ENCODE measurements around the gene ABL1. TPM values are rescaled to one million over a fixed set of nuclear protein-coding genes. Genes with fewer than 3 reads are reported as not detected.
A peak's percentile ranks its signal among the peaks of the same experiment; 100 is the strongest.

Gene ABL1
- total RNA-seq, 1 donor: 94.8 TPM

- no peak overlapping the region for H3K27ac ChIP-seq (ENCODE audit: low read depth, low read length)
- peak; percentile 25 for DNase-seq (ENCODE audit: insufficient read length, low spot score, missing footprints)
- H3K4me3 ChIP-seq (ENCODE audit: insufficient read depth, low read length): no peak overlapping the region
Observed at GRCh38 chr9:130898552-130898852, 63.4 kb downstream of the ABL1 start.

DNA sequence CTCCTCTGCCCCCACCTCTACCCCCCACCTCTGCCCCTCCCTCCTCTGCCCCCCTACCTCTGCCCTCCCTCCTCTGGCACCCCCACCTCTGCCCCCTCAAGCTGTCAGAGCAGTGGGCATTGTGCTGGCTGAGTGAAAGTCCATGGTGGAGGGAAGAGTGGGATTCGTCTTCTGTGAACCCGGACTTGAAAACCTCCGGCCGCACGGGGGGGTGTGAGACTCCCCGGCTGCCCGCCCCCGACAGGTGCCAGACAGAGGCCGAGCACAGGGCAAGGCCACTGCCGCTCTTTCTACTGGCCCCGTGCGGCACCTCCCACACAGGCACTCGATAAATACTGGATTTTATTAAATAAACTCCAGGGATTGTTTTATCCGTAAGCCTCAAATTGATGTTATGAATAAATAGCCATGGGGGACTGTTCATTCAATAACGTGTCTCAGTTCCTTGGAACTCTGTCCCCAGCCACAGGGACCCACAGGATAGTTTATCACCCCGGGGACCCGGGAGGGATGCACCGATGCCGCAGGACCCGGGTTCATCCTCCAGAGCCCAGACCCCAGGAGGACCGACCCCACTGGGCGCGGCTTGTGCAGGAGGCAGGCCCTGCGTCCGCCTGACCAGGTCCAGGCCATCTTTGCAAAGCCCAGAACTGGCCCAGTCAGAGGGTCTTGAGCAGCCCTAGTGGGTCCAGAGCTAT is 64.1 kb downstream of the ABL1 start:
- H4K20me1 ChIP-seq (ENCODE audit: insufficient read depth, low read length): peaks cover 24% of the 10 kb centered on the region
- H3K4me1 ChIP-seq (ENCODE audit: insufficient read depth, low read length): peaks cover 4% of the 10 kb centered on the region
- no peaks in the 10 kb centered on the region for H3K27me3 ChIP-seq (ENCODE audit: insufficient read depth, low read length)
- H3K4me2 ChIP-seq (ENCODE audit: insufficient read depth, low read length): no peak overlapping the region
- H3K9me3 ChIP-seq (ENCODE audit: low read depth, low read length): no peaks in the 10 kb centered on the region
- no peaks in the 10 kb centered on the region for H3K36me3 ChIP-seq (ENCODE audit: insufficient read depth, low read length)
- H3K27ac ChIP-seq (ENCODE audit: low read depth, low read length): no peak overlapping the region
- H3K4me3 ChIP-seq (ENCODE audit: insufficient read depth, low read length): no peak overlapping the region
- no peak overlapping the region for H2AFZ ChIP-seq (ENCODE audit: low read length)
- H3K79me2 ChIP-seq (ENCODE audit: insufficient read depth, low read length): no peaks in the 10 kb centered on the region
- DNase-seq (ENCODE audit: insufficient read length, low spot score, missing footprints): peak; percentile 90
- TF ChIP-seq, protein P1, sequence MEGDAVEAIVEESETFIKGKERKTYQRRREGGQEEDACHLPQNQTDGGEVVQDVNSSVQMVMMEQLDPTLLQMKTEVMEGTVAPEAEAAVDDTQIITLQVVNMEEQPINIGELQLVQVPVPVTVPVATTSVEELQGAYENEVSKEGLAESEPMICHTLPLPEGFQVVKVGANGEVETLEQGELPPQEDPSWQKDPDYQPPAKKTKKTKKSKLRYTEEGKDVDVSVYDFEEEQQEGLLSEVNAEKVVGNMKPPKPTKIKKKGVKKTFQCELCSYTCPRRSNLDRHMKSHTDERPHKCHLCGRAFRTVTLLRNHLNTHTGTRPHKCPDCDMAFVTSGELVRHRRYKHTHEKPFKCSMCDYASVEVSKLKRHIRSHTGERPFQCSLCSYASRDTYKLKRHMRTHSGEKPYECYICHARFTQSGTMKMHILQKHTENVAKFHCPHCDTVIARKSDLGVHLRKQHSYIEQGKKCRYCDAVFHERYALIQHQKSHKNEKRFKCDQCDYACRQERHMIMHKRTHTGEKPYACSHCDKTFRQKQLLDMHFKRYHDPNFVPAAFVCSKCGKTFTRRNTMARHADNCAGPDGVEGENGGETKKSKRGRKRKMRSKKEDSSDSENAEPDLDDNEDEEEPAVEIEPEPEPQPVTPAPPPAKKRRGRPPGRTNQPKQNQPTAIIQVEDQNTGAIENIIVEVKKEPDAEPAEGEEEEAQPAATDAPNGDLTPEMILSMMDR (IDR thresholded peaks at IDR 0.05; ENCODE audit: extremely low read depth, low read depth, low read length): no peak

More at GRCh38 chr9:130898552-130898852, 63.4 kb downstream of the ABL1 start:
- peaks cover 2% of the 10 kb centered on the region for H3K36me3 ChIP-seq (ENCODE audit: insufficient read depth, low read length)
- H2AFZ ChIP-seq (ENCODE audit: low read length): no peak overlapping the region
- H3K9me3 ChIP-seq (ENCODE audit: low read depth, low read length): no peaks in the 10 kb centered on the region
- peaks cover 4% of the 10 kb centered on the region for H3K4me1 ChIP-seq (ENCODE audit: insufficient read depth, low read length)
- no peaks in the 10 kb centered on the region for H3K27me3 ChIP-seq (ENCODE audit: insufficient read depth, low read length)
- no peak overlapping the region for H3K4me2 ChIP-seq (ENCODE audit: insufficient read depth, low read length)
- no peaks in the 10 kb centered on the region for H3K79me2 ChIP-seq (ENCODE audit: insufficient read depth, low read length)
- TF ChIP-seq, protein P1 (IDR thresholded peaks at IDR 0.05; ENCODE audit: extremely low read depth, low read depth, low read length): no peak
- peaks cover 24% of the 10 kb centered on the region for H4K20me1 ChIP-seq (ENCODE audit: insufficient read depth, low read length)

DNA sequence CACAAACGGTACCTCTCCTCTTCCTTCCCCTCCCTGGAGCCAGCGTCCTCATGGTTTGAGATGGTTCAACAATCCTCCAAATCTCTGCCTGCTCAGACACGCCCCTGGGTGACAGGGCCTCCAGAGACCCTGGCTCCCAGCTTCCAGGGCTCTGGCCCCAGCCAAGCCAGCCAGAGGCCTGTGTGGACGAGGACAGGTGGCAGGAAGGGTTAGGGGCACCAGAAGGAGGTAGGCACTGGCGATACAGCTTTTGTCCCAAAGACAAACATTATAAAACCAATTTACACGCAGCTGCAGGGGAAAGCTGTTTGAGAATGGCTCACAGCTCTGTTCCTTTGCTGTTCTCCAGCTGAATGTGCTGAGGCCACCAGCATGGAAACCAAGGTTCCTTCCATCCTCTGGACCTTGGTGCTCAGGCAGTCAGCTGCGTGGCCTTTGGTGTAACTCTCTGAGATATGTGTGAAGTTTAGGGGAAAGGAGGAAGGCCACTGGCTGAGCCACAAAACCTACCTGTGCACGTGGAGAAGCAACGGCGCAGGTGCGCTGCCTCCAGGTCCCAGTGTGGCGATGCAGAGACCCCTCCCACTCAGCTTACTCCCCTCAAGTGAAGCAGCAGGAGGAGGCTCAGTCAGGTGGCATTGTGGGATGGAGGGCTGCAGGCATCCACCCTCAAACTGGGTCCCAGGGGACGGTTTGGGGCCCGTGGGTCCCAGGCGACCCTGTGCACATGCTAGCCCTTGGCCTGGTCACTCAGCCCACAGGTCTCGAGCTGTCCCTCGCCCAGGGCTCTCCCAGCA is 65.8 kb downstream of the ABL1 start:
- Histone ChIP-seq H3K27ac (ENCODE audit: low read depth, low read length) (no peak overlapping the region), H3K9me3 (ENCODE audit: low read depth, low read length) (no peaks in the 10 kb centered on the region), H3K79me2 (ENCODE audit: insufficient read depth, low read length) (no peaks in the 10 kb centered on the region), H3K4me1 (ENCODE audit: insufficient read depth, low read length) (peaks cover 4% of the 10 kb centered on the region), H2AFZ (ENCODE audit: low read length) (no peak overlapping the region), H3K4me2 (ENCODE audit: insufficient read depth, low read length) (no peak overlapping the region), H3K4me3 (ENCODE audit: insufficient read depth, low read length) (no peak overlapping the region), H4K20me1 (ENCODE audit: insufficient read depth, low read length) (peaks cover 10% of the 10 kb centered on the region), H3K36me3 (ENCODE audit: insufficient read depth, low read length) (no peaks in the 10 kb centered on the region), H3K27me3 (ENCODE audit: insufficient read depth, low read length) (no peaks in the 10 kb centered on the region)
- TF ChIP-seq, protein P1 (IDR thresholded peaks at IDR 0.05; ENCODE audit: extremely low read depth, low read depth, low read length): no peak
- DNase-seq (ENCODE audit: insufficient read length, low spot score, missing footprints): peak; percentile 80

DNA sequence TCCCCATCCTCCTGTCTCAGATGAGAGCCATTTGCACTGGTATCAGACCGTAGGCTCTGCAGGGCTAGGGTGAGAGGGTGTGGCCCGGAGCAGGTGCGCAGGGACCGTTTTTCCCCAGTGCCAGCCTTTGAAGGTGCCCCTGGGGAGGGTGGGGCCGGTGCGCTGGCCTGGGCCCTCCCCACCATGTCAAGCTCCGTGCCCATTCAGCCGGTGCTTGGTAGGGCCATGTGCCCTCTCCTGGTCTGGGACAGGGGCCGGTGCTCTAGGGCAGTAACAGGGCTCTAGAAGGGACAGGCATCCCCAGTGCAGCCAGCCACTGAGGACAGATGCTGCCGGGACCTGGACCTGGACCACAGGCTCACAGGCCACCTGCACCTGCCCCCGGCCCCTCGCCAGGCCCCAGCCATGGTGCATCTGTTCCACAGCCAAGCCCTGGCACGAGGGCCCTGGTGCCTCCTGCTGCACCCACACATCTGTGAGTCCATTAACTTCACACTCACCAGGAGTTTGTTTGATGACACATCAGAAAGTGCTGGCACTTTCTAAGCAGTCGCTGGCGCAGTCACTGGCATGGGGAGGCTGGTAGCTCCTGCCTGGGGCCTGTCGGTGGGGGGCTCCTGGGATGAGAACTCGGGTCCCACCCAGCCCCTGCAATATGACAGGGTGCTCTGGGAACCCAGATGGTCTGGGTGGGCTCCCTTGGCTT is 66.6 kb downstream of the ABL1 start:
- DNase-seq (ENCODE audit: insufficient read length, low spot score, missing footprints): peak; percentile 89
- Histone ChIP-seq H3K27me3 (ENCODE audit: insufficient read depth, low read length) (no peaks in the 10 kb centered on the region), H3K4me3 (ENCODE audit: insufficient read depth, low read length) (no peak overlapping the region), H3K4me2 (ENCODE audit: insufficient read depth, low read length) (no peak overlapping the region), H3K27ac (ENCODE audit: low read depth, low read length) (no peak overlapping the region), H4K20me1 (ENCODE audit: insufficient read depth, low read length) (peaks cover 8% of the 10 kb centered on the region), H3K9me3 (ENCODE audit: low read depth, low read length) (no peaks in the 10 kb centered on the region), H3K4me1 (ENCODE audit: insufficient read depth, low read length) (peaks cover 4% of the 10 kb centered on the region), H3K79me2 (ENCODE audit: insufficient read depth, low read length) (no peaks in the 10 kb centered on the region), H2AFZ (ENCODE audit: low read length) (no peak overlapping the region), H3K36me3 (ENCODE audit: insufficient read depth, low read length) (no peaks in the 10 kb centered on the region)
- TF ChIP-seq, protein P1 (IDR thresholded peaks at IDR 0.05; ENCODE audit: extremely low read depth, low read depth, low read length): no peak
